Omental fat pad (tissue), 4 donors: ENCODE measurements around the gene MBP. TPM values are rescaled to one million over a fixed set of nuclear protein-coding genes. Genes with fewer than 3 reads are reported as not detected.

Experiments
- ATAC-seq: fragments of 150-250 bp; one replicate; pipeline ENCODE4 v1.9.1; 2016; ENCODE audit warnings: mild to moderate bottlenecking, moderate library complexity; ENCODE audit not compliant: low FRiP score
- DNase-seq: peaks from one replicate; pipeline ENCODE4 v3.0.0-alpha.2; 2019; ENCODE audit warnings: low spot score
- CTCF ChIP-seq, 3 donors: fragments of 450-650 bp; IDR thresholded peaks; one replicate each; pipeline ENCODE4 v1.5.1; 2016 to 2017; ENCODE audit warnings: antibody characterized with exemption in 3 of 3, mild to moderate bottlenecking in 3 of 3, moderate library complexity in 2 of 3
- total RNA-seq, 4 donors: library from RNA; depleted of rRNA; stranded (reverse); fragments of >200 nt; gene quantifications; one replicate each; pipeline ENCODE4 v1.1.0, GENCODE V29; 2016

The MBP gene
- total RNA-seq, 4 donors from 2014 or later, result 27.4 to 50.9 (median 36.0) TPM

- DNase-seq (no peak), ATAC-seq (no peak)
- no peak for TF ChIP-seq CTCF (IDR thresholded peaks at IDR 0.05)
These were observed 21.6 kb downstream of the MBP start for GRCh38 chr18:77110936-77111335.

- no peak for TF ChIP-seq CTCF (IDR thresholded peaks at IDR 0.05)
- DNase-seq, result no peak
These were observed 22.2 kb downstream of the MBP start for GRCh38 chr18:77110400-77110799.

GRCh38 chr18:77109648-77110019 is 22.9 kb downstream of the MBP start:
- no peak for DNase-seq
- no peak for ATAC-seq
- no peak for TF ChIP-seq CTCF (IDR thresholded peaks at IDR 0.05)

More at GRCh38 chr18:77110400-77110799, 22.2 kb downstream of the MBP start:
- no peak for ATAC-seq

GRCh38 chr18:77108821-77109647 is 23.5 kb downstream of the MBP start:
- ATAC-seq, result no peak
- DNase-seq, result no peak
- TF ChIP-seq CTCF (IDR thresholded peaks at IDR 0.05), result no peak

GRCh38 chr18:77108001-77108692 is 24.4 kb downstream of the MBP start:
- TF ChIP-seq CTCF (IDR thresholded peaks at IDR 0.05), result no peak
- ATAC-seq (peak; percentile 74), DNase-seq (no peak)

GRCh38 chr18:77107292-77107691 is 25.3 kb downstream of the MBP start:
- no peak for DNase-seq
- TF ChIP-seq CTCF (IDR thresholded peaks at IDR 0.05), result no peak
- no peak for ATAC-seq
